Thymus (tissue), 11 donors: ENCODE measurements around the gene CD8A. TPM values are rescaled to one million over a fixed set of nuclear protein-coding genes. Genes with fewer than 3 reads are reported as not detected.

ENCODE experiments used
- DNase-seq, 9 donors: peaks; one replicate each; pipeline ENCODE4 v3.0.0-alpha.2; 2013; ENCODE audit warnings: low spot score in 9 of 9, low read depth in 6 of 9, missing footprints in 1 of 9
- H3K27ac ChIP-seq, 2 donors: one replicate each; pipeline ENCODE4 v1.5.1; 2013; ENCODE audit warnings: control low read depth in 1 of 2, low read depth in 1 of 2, low read length in 1 of 2, mild to moderate bottlenecking in 1 of 2, moderate library complexity in 1 of 2
- H3K27me3 ChIP-seq, 2 donors: one replicate each; pipeline ENCODE4 v1.5.1; 2013; ENCODE audit warnings: low read length in 1 of 2; ENCODE audit not compliant: control insufficient read depth in 2 of 2, insufficient read depth in 1 of 2
- H3K36me3 ChIP-seq, 2 donors: one replicate each; pipeline ENCODE4 v1.5.1; 2013; ENCODE audit warnings: low read length in 1 of 2, mild to moderate bottlenecking in 1 of 2, moderate library complexity in 1 of 2; ENCODE audit not compliant: control insufficient read depth in 2 of 2, insufficient read depth in 2 of 2
- H3K4me1 ChIP-seq, 2 donors: one replicate each; pipeline ENCODE4 v1.5.1; 2013; ENCODE audit warnings: low read length in 2 of 2; ENCODE audit not compliant: control insufficient read depth in 2 of 2, insufficient read depth in 2 of 2
- H3K4me3 ChIP-seq, 2 donors: one replicate each; pipeline ENCODE4 v1.5.1; 2013; ENCODE audit warnings: low read length in 2 of 2, control low read depth in 1 of 2, mild to moderate bottlenecking in 1 of 2
- H3K9me3 ChIP-seq, 2 donors: one replicate each; pipeline ENCODE4 v1.5.1; 2013; ENCODE audit warnings: low read length in 1 of 2, mild to moderate bottlenecking in 1 of 2; ENCODE audit not compliant: control insufficient read depth in 2 of 2, insufficient read depth in 1 of 2
- WGBS: extraction: QIAGEN DNeasy Blood & Tissue Kit; methylation state at CpG from one replicate; pipeline ENCODE4 v1.1.7; 2013; 5-methylcytosine and 5-hydroxymethylcytosine counted together
- polyA plus RNA-seq: library from polyadenylated mRNA; stranded (reverse); fragments of 200-250 nt; gene quantifications from one replicate; pipeline ENCODE4 v1.2.3, GENCODE V29; 2013
- total RNA-seq: library from RNA; stranded (reverse); fragments of 120-200 nt; gene quantifications from one replicate; pipeline ENCODE4 v1.2.4, GENCODE V29; 2013
- donor health status: healthy.

The CD8A gene
- total and polyA plus RNA-seq, 2 donors: 181 to 242 TPM

DNA sequence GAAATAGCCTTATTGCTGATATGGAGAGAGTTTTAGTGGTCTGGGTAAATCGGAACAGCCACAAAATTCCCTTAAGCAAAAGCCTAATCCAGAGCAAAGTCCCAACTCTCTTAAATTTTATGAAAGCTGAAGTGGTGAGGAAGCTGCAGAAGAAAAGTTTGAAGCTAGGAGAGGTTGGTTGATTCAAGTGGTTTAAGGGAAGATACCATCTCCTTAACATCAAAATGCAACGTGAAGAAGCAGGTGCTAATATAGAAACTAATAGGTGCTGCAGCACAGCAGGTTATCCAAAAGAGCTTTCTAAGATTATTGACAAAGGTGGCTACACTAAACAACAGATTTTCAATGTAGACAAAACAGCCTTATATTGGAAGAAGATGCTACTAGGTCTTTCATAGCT lies 28.2 kb upstream of the CD8A start:
- peak overlapping the region; percentile 9 to 21 for H3K4me3 ChIP-seq
- peaks cover 47 to 81% of the 10 kb centered on the region in 2 donors for H3K4me1 ChIP-seq
- peaks cover 20 to 60% of the 10 kb centered on the region in 2 donors for H3K36me3 ChIP-seq
- peak in 4 of 9 donors; percentile 56 to 85 (median 63) for DNase-seq
- H3K27me3 ChIP-seq: no peaks in the 10 kb centered on the region
- peak overlapping the region; percentile 65 to 83 for H3K27ac ChIP-seq
- 45% methylated on average over 2 of the region's 2 CpGs for WGBS
- H3K9me3 ChIP-seq: peaks cover 1 to 12% of the 10 kb centered on the region in 2 donors

DNA sequence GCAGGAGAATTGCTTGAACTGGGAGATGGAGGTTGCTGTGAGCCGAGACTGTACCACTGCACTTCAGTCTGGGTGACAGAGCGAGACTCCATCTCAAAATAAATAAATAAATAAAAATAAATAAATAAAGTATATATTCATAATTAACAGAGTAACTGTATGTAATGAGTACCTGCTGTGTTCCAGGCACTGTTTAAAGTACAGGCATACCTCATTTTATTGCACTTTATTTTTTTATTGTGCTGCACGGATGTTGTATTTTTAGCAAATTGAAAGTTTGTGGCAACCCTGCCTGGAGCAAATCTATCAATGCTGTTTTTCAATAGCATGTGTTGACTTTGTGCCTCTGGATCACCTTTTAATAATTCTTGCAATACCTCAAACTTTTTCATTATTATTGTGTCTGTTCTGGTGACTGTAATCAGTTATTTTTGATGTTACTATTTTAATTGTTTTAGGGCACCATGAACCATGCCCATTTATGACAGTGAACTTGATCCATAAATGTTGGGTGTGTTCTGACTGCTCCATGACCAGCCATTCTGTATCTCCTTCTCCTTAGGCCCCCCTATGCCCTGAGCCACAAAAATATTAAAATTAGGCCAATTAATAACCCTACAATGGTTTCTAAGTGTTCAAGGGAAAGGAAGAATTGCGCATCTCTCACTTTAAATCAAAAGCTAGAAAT lies 27.5 kb upstream of the CD8A start:
- Histone ChIP-seq H3K4me1 (peaks cover 40 to 76% of the 10 kb centered on the region in 2 donors), H3K27me3 (no peaks in the 10 kb centered on the region), H3K4me3 (peak overlapping the region; percentile 8 to 21), H3K27ac (peak overlapping the region; percentile 25 to 83), H3K9me3 (peaks cover 1 to 12% of the 10 kb centered on the region in 2 donors), H3K36me3 (peaks cover 16 to 58% of the 10 kb centered on the region in 2 donors)
- WGBS: 96% methylated on average over 4 of the region's 4 CpGs
- no peak for DNase-seq

DNA sequence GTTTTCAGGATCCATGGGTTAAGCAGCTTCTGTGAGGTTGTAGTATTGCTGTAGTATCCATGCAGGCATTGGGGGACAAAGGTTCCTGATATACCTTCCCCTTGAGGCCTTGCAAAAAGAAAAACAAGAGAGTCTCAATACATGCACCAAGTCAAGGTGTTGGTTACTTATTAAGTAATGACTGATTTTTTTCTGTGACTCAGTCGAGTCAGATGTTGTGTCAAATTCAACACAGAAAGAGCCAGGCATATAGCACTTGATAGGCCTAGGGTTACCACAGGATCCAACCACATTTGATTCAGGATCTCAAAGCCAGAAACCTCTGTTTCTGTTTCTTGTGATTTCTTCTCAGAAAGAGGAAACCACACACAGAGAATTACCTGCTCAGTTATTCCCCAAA lies 24.9 kb upstream of the CD8A start:
- Histone ChIP-seq H3K9me3 (no peaks in the 10 kb centered on the region), H3K27me3 (no peaks in the 10 kb centered on the region), H3K27ac (peak overlapping the region; percentile 72 to 83), H3K4me3 (peak overlapping the region; percentile 5 to 29), H3K4me1 (peaks cover 36 to 56% of the 10 kb centered on the region in 2 donors), H3K36me3 (peaks cover 12 to 44% of the 10 kb centered on the region in 2 donors)
- peak in 1 of 9 donors; percentile 70 for DNase-seq
- 10% methylated on average over 1 of the region's 1 CpG for WGBS

DNA sequence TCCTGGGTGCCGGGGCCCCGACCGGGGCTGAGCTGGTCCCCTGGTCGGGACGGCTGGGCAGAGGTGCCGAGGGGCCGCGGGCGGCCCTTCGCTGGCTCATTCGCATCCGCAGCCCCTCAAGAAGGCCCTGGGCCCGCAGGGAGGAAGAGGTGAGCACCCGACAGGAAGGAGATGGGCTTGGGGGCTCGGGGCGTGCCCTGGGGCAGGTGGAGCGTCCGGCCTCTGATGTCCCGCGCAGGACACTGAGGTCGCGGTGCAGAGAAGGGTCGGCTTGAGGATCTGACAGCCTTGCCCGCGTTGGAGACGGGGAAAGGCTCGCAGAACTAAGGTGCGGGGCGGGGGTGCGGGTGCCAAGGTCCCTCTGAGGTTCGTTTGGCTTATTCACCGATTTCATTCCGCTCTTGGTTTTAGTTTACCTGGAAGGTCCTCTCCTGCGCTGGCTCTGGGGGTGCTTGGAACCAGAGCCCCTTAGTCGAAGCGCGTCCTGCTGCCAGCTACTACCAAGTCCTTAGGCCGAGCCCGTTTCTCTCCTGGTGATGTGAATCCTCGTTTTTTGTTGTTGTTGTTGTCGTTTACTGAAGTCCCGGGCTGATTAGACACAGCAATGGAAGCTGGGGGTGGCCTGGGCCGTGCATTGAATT lies 18.9 kb upstream of the CD8A start:
- DNase-seq: peak in 4 of 9 donors; percentile 66 to 84 (median 68)
- H3K4me3 ChIP-seq: peak overlapping the region; percentile 73 to 79
- 12% methylated on average over 43 of the region's 43 CpGs for WGBS
- H3K36me3 ChIP-seq: peaks cover 6 to 14% of the 10 kb centered on the region in 2 donors
- peaks cover 0 to 14% of the 10 kb centered on the region in 2 donors for H3K27me3 ChIP-seq
- H3K4me1 ChIP-seq: peaks cover 9 to 25% of the 10 kb centered on the region in 2 donors
- H3K27ac ChIP-seq: peak overlapping the region; percentile 95 to 96
- H3K9me3 ChIP-seq: peaks cover 0 to 2% of the 10 kb centered on the region in 2 donors

DNA sequence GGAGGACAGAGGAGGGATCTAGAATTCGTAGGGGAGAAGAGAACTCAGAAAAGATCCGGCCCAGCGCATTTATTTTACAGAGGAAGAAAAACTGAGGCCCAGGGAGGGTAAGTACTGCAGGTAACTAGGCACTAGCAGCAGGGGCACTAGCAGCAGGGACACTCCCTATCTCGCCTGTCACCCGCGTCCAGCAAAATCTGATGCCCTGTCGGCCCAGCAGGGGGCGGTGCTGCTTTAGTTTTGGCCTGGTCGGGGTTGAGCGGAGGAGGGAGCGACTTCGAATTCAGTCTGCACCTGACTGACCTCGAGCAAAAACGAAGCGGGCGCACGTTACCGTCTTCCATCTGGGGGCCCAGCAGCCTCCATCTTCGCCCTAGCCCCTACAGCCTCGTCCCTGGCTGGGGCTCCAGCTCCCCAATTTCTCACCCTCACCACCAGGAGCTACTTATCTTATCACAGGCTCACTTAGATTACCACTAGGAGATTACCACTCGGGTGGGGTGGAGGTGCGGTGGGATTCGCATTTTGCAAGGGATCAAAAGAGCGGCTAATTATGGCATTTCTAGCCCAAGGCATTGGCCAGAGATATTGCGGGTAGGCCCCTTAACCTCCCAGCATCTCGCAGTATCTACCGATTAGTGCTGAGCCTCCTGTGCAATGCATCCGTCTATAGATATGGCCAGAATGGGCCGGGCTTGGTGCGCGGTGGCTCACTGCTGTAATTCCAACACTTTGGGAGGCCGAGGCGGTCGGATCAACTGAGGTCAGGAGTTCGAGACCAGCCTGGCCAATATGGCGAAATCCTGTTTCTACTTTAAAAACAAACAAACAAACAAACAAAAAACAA lies 17.8 kb upstream of the CD8A start:
- Histone ChIP-seq H3K4me1 (peaks cover 9 to 17% of the 10 kb centered on the region in 2 donors), H3K9me3 (peaks cover 0 to 2% of the 10 kb centered on the region in 2 donors), H3K36me3 (peaks cover 0 to 6% of the 10 kb centered on the region in 2 donors), H3K27me3 (peaks cover 0 to 14% of the 10 kb centered on the region in 2 donors), H3K4me3 (peak overlapping the region; percentile 73 to 79), H3K27ac (peak overlapping the region; percentile 95 to 96)
- peak; percentile 90 to 99 (median 97) for DNase-seq
- WGBS: 10% methylated on average over 36 of the region's 36 CpGs

DNA sequence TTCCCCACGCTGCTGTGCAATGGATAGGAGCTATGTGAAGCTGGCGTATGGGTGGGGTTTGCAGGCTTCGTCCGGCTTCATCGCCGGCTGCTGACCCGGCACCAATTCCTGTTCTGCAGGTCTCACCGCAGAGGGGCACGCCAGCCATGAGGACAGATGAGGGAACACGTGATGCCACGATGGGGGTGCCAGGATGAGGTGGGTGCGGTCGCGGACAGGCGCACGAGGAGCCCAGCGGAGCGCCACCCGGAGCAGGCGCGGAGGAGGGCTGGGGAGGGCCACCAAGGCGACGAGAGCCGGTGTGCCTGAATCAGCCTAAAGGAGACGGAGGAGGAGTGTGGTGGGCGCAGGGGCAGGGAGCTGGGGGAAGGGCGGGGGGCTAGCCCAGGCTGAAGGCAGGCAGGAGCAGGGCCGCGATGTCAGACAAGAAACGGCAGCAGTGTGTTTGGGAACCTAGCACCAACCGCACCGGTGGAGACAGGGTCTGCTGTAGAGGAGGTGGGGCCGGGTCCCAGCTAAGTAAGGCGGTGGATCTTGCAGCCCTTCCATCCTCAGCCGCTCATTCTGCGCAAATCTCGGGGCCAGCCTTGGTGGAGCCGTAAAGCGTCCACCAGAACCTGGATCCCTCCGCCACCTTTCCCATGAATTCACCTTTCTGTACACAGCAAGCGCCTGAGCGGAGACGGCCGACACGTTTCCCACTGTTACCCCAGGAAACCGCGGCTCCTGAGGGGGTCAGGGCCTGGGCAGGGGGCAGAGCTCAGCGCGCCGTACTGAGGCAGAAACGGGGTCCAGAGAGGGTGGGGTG lies 17.0 kb upstream of the CD8A start:
- Histone ChIP-seq H3K4me1 (peaks cover 9 to 17% of the 10 kb centered on the region in 2 donors), H3K27me3 (peaks cover 0 to 14% of the 10 kb centered on the region in 2 donors), H3K9me3 (peaks cover 0 to 2% of the 10 kb centered on the region in 2 donors), H3K27ac (peak overlapping the region; percentile 95 to 96), H3K36me3 (peaks cover 0 to 5% of the 10 kb centered on the region in 2 donors), H3K4me3 (peak overlapping the region; percentile 73 to 79)
- DNase-seq: peak in 5 of 9 donors; percentile 63 to 90 (median 81)
- WGBS: under 1% methylated on average over 51 of the region's 51 CpGs

DNA sequence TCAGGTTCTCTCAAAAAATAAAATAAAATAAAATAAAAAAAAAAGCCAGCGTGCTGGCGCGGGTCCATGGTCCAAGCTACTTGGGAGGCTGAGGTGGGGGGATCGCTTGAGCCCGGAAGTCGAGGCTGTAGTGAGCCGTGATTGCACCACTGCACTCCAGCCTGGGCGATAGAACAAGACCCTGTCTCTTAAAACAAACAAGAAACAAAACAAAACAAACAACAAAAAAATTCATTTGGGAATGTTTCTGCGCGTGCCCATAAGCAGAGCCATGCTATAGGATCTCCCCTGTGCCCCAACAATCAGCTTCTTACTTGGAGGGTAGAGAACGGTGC lies 16.4 kb upstream of the CD8A start:
- H3K9me3 ChIP-seq: peaks cover 0 to 2% of the 10 kb centered on the region in 2 donors
- peaks cover 0 to 5% of the 10 kb centered on the region in 2 donors for H3K36me3 ChIP-seq
- WGBS: 31% methylated on average over 11 of the region's 11 CpGs
- peak overlapping the region; percentile 95 to 96 for H3K27ac ChIP-seq
- peaks cover 0 to 14% of the 10 kb centered on the region in 2 donors for H3K27me3 ChIP-seq
- no peak for DNase-seq
- H3K4me1 ChIP-seq: peaks cover 9 to 17% of the 10 kb centered on the region in 2 donors
- H3K4me3 ChIP-seq: peak overlapping the region; percentile 73 to 79
